ENCODE results near the gene IL31RA.
"Not testable (repeated sequence)": the region's sequence is repeated elsewhere in the genome, so short reads cannot be mapped to it uniquely, and the experiment has no call there.

The IL31RA gene

GRCh38 chr5:55933377-55934114, 82.4 kb downstream of the IL31RA start:
- no peaks in the 10 kb centered on the region for H3K4me1 ChIP-seq (ENCODE audit: control insufficient read depth, insufficient read depth, low read length)
- no peaks in the 10 kb centered on the region for H3K27me3 ChIP-seq (ENCODE audit: control insufficient read depth, insufficient read depth, low read length, poor library complexity, severe bottlenecking)
- no peak overlapping the region for H3K27ac ChIP-seq (ENCODE audit: insufficient read depth, low read depth, low read length, poor library complexity, severe bottlenecking)
- no peaks in the 10 kb centered on the region for H3K36me3 ChIP-seq (ENCODE audit: control insufficient read depth, insufficient read depth, low read length)
- no peaks in the 10 kb centered on the region for H3K9me3 ChIP-seq (ENCODE audit: control insufficient read depth, low read length)
- H3K4me3 ChIP-seq (ENCODE audit: insufficient read depth, low read depth, low read length) = no peak overlapping the region
- WGBS, 2 experiments = 92 to 93% methylated on average over 14 of the region's 14 CpGs

DNA sequence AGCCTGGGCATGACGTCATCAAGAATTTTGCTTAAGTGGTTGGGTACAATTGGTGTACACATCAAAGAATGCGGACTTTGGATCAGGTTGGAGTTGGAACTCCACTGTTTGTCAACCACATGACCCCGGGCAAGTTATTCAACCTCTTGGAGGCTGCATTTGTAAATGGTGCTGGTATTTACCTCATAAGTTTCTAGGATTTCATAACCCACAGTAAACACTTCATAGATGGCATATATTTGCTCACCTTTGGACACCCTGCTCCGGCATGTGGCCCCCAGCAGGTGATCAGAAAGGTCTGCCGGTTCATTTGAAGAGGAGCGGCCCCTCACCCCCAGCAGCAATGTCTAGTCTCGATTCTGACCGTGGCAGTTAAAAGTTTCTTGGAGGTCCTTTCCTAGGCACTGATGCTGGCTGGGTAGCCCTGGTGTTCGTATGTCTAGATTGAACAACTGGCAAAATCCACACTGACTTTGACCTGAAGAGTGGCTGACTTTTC, 83.0 kb downstream of the IL31RA start:
- no peaks in the 10 kb centered on the region for H3K36me3 ChIP-seq (ENCODE audit: control insufficient read depth, insufficient read depth, low read length)
- H3K9me3 ChIP-seq (ENCODE audit: control insufficient read depth, low read length) = no peaks in the 10 kb centered on the region
- H3K4me1 ChIP-seq (ENCODE audit: control insufficient read depth, insufficient read depth, low read length) = no peaks in the 10 kb centered on the region
- no peaks in the 10 kb centered on the region for H3K27me3 ChIP-seq (ENCODE audit: control insufficient read depth, insufficient read depth, low read length, poor library complexity, severe bottlenecking)
- 92 to 93% methylated on average over 9 of the region's 9 CpGs for WGBS, 2 experiments
- H3K4me3 ChIP-seq (ENCODE audit: insufficient read depth, low read depth, low read length) = no peak overlapping the region
- H3K27ac ChIP-seq (ENCODE audit: insufficient read depth, low read depth, low read length, poor library complexity, severe bottlenecking) = no peak overlapping the region

GRCh38 chr5:55934720-55935119, 83.6 kb downstream of the IL31RA start:
- Histone ChIP-seq H3K4me3 (ENCODE audit: insufficient read depth, low read depth, low read length) (no peak overlapping the region), H3K27me3 (ENCODE audit: control insufficient read depth, insufficient read depth, low read length, poor library complexity, severe bottlenecking) (no peaks in the 10 kb centered on the region), H3K27ac (ENCODE audit: insufficient read depth, low read depth, low read length, poor library complexity, severe bottlenecking) (no peak overlapping the region), H3K9me3 (ENCODE audit: control insufficient read depth, low read length) (no peaks in the 10 kb centered on the region), H3K4me1 (ENCODE audit: control insufficient read depth, insufficient read depth, low read length) (no peaks in the 10 kb centered on the region), H3K36me3 (ENCODE audit: control insufficient read depth, insufficient read depth, low read length) (no peaks in the 10 kb centered on the region)
- 93 to 95% methylated on average over 2 of the region's 2 CpGs for WGBS, 2 experiments

DNA sequence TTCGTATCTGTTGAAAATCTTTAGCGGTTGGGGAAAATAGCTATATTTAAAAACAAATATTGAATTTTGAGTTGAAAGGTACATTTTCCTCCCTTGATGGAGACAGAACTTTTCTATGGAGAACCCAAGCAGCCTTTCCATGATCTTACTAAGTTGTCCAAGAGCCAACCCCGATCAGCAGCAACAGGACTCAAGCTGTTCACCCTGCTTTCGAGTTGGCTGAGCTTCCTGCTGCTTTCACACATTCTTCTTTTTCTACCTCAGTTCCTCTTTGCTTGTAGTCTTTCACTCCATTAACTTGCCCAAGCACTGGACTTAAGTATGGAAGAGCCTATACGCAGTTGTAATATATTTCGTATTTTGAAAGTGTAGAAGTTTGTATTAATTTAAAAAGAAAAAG, 84.2 kb downstream of the IL31RA start:
- 94 to 97% methylated on average over 4 to 6 of the region's 6 CpGs for WGBS, 2 experiments
- H3K27ac ChIP-seq (ENCODE audit: insufficient read depth, low read depth, low read length, poor library complexity, severe bottlenecking) = no peak overlapping the region

GRCh38 chr5:55936100-55936693, 85.0 kb downstream of the IL31RA start:
- Histone ChIP-seq H3K4me3 (ENCODE audit: insufficient read depth, low read depth, low read length) (no peak overlapping the region), H3K36me3 (ENCODE audit: control insufficient read depth, insufficient read depth, low read length) (no peaks in the 10 kb centered on the region), H3K9me3 (ENCODE audit: control insufficient read depth, low read length) (no peaks in the 10 kb centered on the region), H3K27ac (ENCODE audit: insufficient read depth, low read depth, low read length, poor library complexity, severe bottlenecking) (no peak overlapping the region), H3K27me3 (ENCODE audit: control insufficient read depth, insufficient read depth, low read length, poor library complexity, severe bottlenecking) (no peaks in the 10 kb centered on the region), H3K4me1 (ENCODE audit: control insufficient read depth, insufficient read depth, low read length) (no peaks in the 10 kb centered on the region)
- 0 to 50% methylated on average over 1 to 2 of the region's 3 CpGs for WGBS, 2 experiments

More for the DNA sequence above, 84.2 kb downstream of the IL31RA start:
- H3K36me3 ChIP-seq (ENCODE audit: control insufficient read depth, insufficient read depth, low read length) = no peaks in the 10 kb centered on the region
- no peak overlapping the region for H3K4me3 ChIP-seq (ENCODE audit: insufficient read depth, low read depth, low read length)
- H3K27me3 ChIP-seq (ENCODE audit: control insufficient read depth, insufficient read depth, low read length, poor library complexity, severe bottlenecking) = no peaks in the 10 kb centered on the region
- no peaks in the 10 kb centered on the region for H3K9me3 ChIP-seq (ENCODE audit: control insufficient read depth, low read length)
- H3K4me1 ChIP-seq (ENCODE audit: control insufficient read depth, insufficient read depth, low read length) = no peaks in the 10 kb centered on the region

DNA sequence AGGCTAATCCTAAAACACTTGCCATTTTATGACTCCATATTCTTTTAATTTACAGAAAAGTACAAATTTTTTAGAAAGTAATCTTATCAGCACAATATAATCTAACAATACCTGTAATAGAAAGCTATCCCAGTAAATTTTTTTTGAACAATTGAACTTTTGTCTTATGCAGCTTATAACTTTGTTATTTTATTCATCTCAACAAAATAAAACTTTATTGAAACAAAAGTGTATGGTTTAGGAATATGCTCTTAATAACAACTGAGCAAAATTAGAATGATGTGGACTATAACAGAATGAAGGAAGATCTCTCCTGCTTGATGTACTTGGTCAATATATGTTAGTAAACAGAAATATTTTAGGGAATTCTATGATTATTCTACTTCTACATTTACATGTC, 86.4 kb downstream of the IL31RA start:
- H3K4me1 ChIP-seq (ENCODE audit: control insufficient read depth, insufficient read depth, low read length); H3K27me3 ChIP-seq (ENCODE audit: control insufficient read depth, insufficient read depth, low read length, poor library complexity, severe bottlenecking); H3K9me3 ChIP-seq (ENCODE audit: control insufficient read depth, low read length); H3K27ac ChIP-seq (ENCODE audit: insufficient read depth, low read depth, low read length, poor library complexity, severe bottlenecking); H3K36me3 ChIP-seq (ENCODE audit: control insufficient read depth, insufficient read depth, low read length); H3K4me3 ChIP-seq (ENCODE audit: insufficient read depth, low read depth, low read length): not testable (repeated sequence)

DNA sequence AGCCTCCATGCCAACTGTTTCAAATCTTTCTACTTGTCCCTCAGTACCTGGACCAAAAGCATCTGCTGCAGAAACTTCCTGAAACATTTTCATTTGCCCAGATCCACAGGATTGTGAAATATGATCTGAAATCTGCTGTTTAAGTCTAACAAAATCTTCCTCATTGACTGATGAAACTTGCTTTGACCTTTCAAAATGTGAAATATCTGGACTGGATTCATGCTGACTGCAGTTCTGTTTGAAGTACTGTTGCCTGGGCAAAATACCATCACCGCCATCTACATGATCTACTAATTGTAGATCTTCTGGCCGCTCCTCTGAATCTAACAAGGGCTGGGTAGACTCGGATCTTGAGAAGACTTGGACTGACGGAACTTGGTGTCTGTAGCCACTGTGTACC, 90.0 kb downstream of the IL31RA start:
- 93 to 98% methylated on average over 4 of the region's 4 CpGs for WGBS, 2 experiments
- not testable (repeated sequence) for H3K27me3 ChIP-seq (ENCODE audit: control insufficient read depth, insufficient read depth, low read length, poor library complexity, severe bottlenecking); H3K27ac ChIP-seq (ENCODE audit: insufficient read depth, low read depth, low read length, poor library complexity, severe bottlenecking); H3K4me3 ChIP-seq (ENCODE audit: insufficient read depth, low read depth, low read length); H3K36me3 ChIP-seq (ENCODE audit: control insufficient read depth, insufficient read depth, low read length); H3K9me3 ChIP-seq (ENCODE audit: control insufficient read depth, low read length); H3K4me1 ChIP-seq (ENCODE audit: control insufficient read depth, insufficient read depth, low read length)

DNA sequence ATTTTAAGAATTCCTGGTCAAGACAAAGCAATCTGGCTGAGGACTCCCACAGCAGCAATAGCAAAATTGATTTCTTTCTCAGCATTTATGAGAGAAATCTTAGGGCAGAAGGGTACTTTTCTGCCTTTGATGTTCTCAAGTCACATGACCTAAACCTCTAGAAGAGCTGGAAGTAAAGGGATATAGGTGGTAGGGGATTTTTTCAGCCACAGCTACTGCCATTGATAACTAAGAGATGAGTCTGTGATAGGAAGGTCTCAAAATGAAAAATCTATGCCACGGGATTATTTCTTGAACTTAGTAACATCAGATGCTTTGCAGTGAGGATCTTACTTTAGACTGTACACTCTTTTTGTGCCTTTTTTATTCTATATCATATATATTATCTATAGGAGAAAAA, 108.1 kb downstream of the IL31RA start:
- Histone ChIP-seq H3K4me1 (ENCODE audit: control insufficient read depth, insufficient read depth, low read length) (no peaks in the 10 kb centered on the region), H3K36me3 (ENCODE audit: control insufficient read depth, insufficient read depth, low read length) (peaks cover 3% of the 10 kb centered on the region), H3K4me3 (ENCODE audit: insufficient read depth, low read depth, low read length) (no peak overlapping the region), H3K9me3 (ENCODE audit: control insufficient read depth, low read length) (no peaks in the 10 kb centered on the region), H3K27me3 (ENCODE audit: control insufficient read depth, insufficient read depth, low read length, poor library complexity, severe bottlenecking) (no peaks in the 10 kb centered on the region), H3K27ac (ENCODE audit: insufficient read depth, low read depth, low read length, poor library complexity, severe bottlenecking) (no peak overlapping the region)
- 100% methylated on average over 1 of the region's 1 CpG for WGBS, 2 experiments

GRCh38 chr5:55960779-55961178, 109.6 kb downstream of the IL31RA start:
- Histone ChIP-seq H3K27ac (ENCODE audit: insufficient read depth, low read depth, low read length, poor library complexity, severe bottlenecking) (no peak overlapping the region), H3K4me1 (ENCODE audit: control insufficient read depth, insufficient read depth, low read length) (no peaks in the 10 kb centered on the region), H3K9me3 (ENCODE audit: control insufficient read depth, low read length) (no peaks in the 10 kb centered on the region), H3K4me3 (ENCODE audit: insufficient read depth, low read depth, low read length) (no peak overlapping the region), H3K27me3 (ENCODE audit: control insufficient read depth, insufficient read depth, low read length, poor library complexity, severe bottlenecking) (no peaks in the 10 kb centered on the region), H3K36me3 (ENCODE audit: control insufficient read depth, insufficient read depth, low read length) (peaks cover 2% of the 10 kb centered on the region)
- 94 to 95% methylated on average over 7 of the region's 7 CpGs for WGBS, 2 experiments

- Histone ChIP-seq H3K36me3 (ENCODE audit: control insufficient read depth, insufficient read depth, low read length) (no peaks in the 10 kb centered on the region), H3K27me3 (ENCODE audit: control insufficient read depth, insufficient read depth, low read length, poor library complexity, severe bottlenecking) (no peaks in the 10 kb centered on the region), H3K4me3 (ENCODE audit: insufficient read depth, low read depth, low read length) (no peak overlapping the region), H3K27ac (ENCODE audit: insufficient read depth, low read depth, low read length, poor library complexity, severe bottlenecking) (no peak overlapping the region), H3K9me3 (ENCODE audit: control insufficient read depth, low read length) (no peaks in the 10 kb centered on the region), H3K4me1 (ENCODE audit: control insufficient read depth, insufficient read depth, low read length) (no peaks in the 10 kb centered on the region)
- 91 to 96% methylated on average over 6 of the region's 6 CpGs for WGBS, 2 experiments
Observed at GRCh38 chr5:55965525-55965924, 114.4 kb downstream of the IL31RA start.
